ENCODE measurements around the gene KPNA6. TPM values are rescaled to one million over a fixed set of nuclear protein-coding genes. Genes with fewer than 3 reads are reported as not detected.

Gene KPNA6
- total and polyA plus RNA-seq, 2 of the 13 experiments (the other 11 are each of a cell fraction or from before 2014, with no cell fraction given): 22.0 to 47.5 TPM

- TF ChIP-seq ZBTB33 (CRISPR knock-in tag; IDR thresholded peaks at IDR 0.05) (0 out of 2 replicates have a peak, but pooled peaks have one; percentile 8), SATB2 (CRISPR knock-in tag; IDR thresholded peaks at IDR 0.05) (0 out of 2 replicates have a peak, but pooled peaks have one; percentile 56), ISL2 (CRISPR knock-in tag; IDR thresholded peaks at IDR 0.05) (0 out of 2 replicates have a peak, but pooled peaks have one; percentile 19), ZNF749 (CRISPR knock-in tag; IDR thresholded peaks at IDR 0.05; ENCODE audit: borderline replicate concordance) (peak; percentile 84; the same call in 1 of the 2 replicates), SMAD9 (CRISPR knock-in tag; IDR thresholded peaks at IDR 0.05) (peak; percentile 22; the same call in 1 of the 2 replicates), ZNF564 (CRISPR knock-in tag; IDR thresholded peaks at IDR 0.05) (peak; percentile 69; the same call in 1 of the 2 replicates), WIZ (CRISPR knock-in tag; IDR thresholded peaks at IDR 0.05) (no peak), SUZ12 (IDR thresholded peaks at IDR 0.05; ENCODE audit: low read depth, low read length) (peak; percentile 29), PRMT3 (CRISPR knock-in tag; IDR thresholded peaks at IDR 0.05; ENCODE audit: borderline replicate concordance, low read depth) (no peak), MXD1 (CRISPR knock-in tag; IDR thresholded peaks at IDR 0.05) (no peak; the same call in none of the 2 replicates), DZIP1 (CRISPR knock-in tag; IDR thresholded peaks at IDR 0.05) (no peak), ZNF713 (CRISPR knock-in tag; IDR thresholded peaks at IDR 0.05) (peak; percentile 79; the same call in 1 of the 2 replicates), MLLT10 (CRISPR knock-in tag; IDR thresholded peaks at IDR 0.05) (no peak), FOXM1 (CRISPR knock-in tag; IDR thresholded peaks at IDR 0.05) (no peak), ESRRA (CRISPR knock-in tag; IDR thresholded peaks at IDR 0.05; ENCODE audit: low read depth) (peak; percentile 50; the same call in 1 of the 2 replicates), HNRNPH1 (optimal IDR thresholded peaks at IDR 0.05; ENCODE audit: low read depth, low read length) (no peak), ZNF556 (CRISPR knock-in tag; IDR thresholded peaks at IDR 0.05; ENCODE audit: borderline replicate concordance) (no peak; the same call in 1 of the 2 replicates), ZNF652 (CRISPR knock-in tag; IDR thresholded peaks at IDR 0.05; ENCODE audit: borderline replicate concordance, low read depth) (no peak)
These were observed 71.8 kb downstream of the KPNA6 start, which contains the start of gene TXLNA (continued) for GRCh38 chr1:32179443-32180185.
